ENCODE results near the gene MSMB.
"Not testable (repeated sequence)": the region's sequence is repeated elsewhere in the genome, so short reads cannot be mapped to it uniquely, and the experiment has no call there.

MSMB gene

GRCh38 chr10:46069771-46070463, 23.8 kb upstream of the MSMB start:
- DNase-seq: no peak

- no peak for DNase-seq
Measured at GRCh38 chr10:46068905-46069304, 22.8 kb upstream of the MSMB start.

GRCh38 chr10:46068117-46068516, 22.0 kb upstream of the MSMB start:
- no peak for DNase-seq

GRCh38 chr10:46064269-46064817, 18.3 kb upstream of the MSMB start:
- DNase-seq: no peak

- DNase-seq: no peak
Measured at GRCh38 chr10:46062723-46063428, 16.8 kb upstream of the MSMB start.

- no peak for DNase-seq
Measured at GRCh38 chr10:46060706-46061105, 14.6 kb upstream of the MSMB start.

GRCh38 chr10:46057927-46058326, 11.9 kb upstream of the MSMB start:
- not testable (repeated sequence) for DNase-seq

GRCh38 chr10:46057038-46057437, 11.0 kb upstream of the MSMB start:
- DNase-seq: no peak

- no peak for DNase-seq
Measured at GRCh38 chr10:46055771-46056170, 9.7 kb upstream of the MSMB start.

GRCh38 chr10:46053534-46054434, 7.7 kb upstream of the MSMB start:
- no peak for DNase-seq

- DNase-seq: no peak
Measured at GRCh38 chr10:46052791-46053375, 6.8 kb upstream of the MSMB start.

GRCh38 chr10:46052057-46052790, 6.2 kb upstream of the MSMB start:
- DNase-seq: no peak

GRCh38 chr10:46050941-46051623, 5.0 kb upstream of the MSMB start:
- no peak for DNase-seq

- DNase-seq: not testable (repeated sequence)
Measured at GRCh38 chr10:46049497-46049831, 3.4 kb upstream of the MSMB start.

GRCh38 chr10:46048152-46048551, 2.1 kb upstream of the MSMB start:
- no peak for DNase-seq

- DNase-seq: no peak
Measured at GRCh38 chr10:46042527-46042926, 3.5 kb downstream of the MSMB start.

- no peak for DNase-seq
Measured at GRCh38 chr10:46040004-46040403, 6.1 kb downstream of the MSMB start.

GRCh38 chr10:46037107-46037825, 8.8 kb downstream of the MSMB start:
- DNase-seq: no peak

GRCh38 chr10:46035923-46036849, 9.9 kb downstream of the MSMB start:
- DNase-seq: no peak

GRCh38 chr10:46033602-46034011, 12.5 kb downstream of the MSMB start:
- DNase-seq: no peak

Measured in CD4-positive, alpha-beta T cell treated with Interleukin-1 beta for 1 hour (primary cell).